ENCODE results near the gene TNXB. TPM values are rescaled to one million over a fixed set of nuclear protein-coding genes. Genes with fewer than 3 reads are reported as not detected.

Gene TNXB
- 10 to 100 TPM in 1 of 2 donors, 1 to 10 TPM in 1; 7.3 to 20.1 TPM for total RNA-seq

- DNase-seq: no peak
- peaks cover 8% of the 10 kb centered on the region for H3K4me1 ChIP-seq
- intact Hi-C loops (cut with DNase I): no loop called here
- H3K4me3 ChIP-seq: peak within 1 kb of the TSS; percentile 15
- H3K9ac ChIP-seq (ENCODE audit: low read depth in 2 of 2, low read length in 2 of 2): peak within 1 kb of the TSS; percentile 43 to 61
- peak within 1 kb of the TSS; percentile 37 for H3K27ac ChIP-seq
- H3K27me3 ChIP-seq: no peaks in the 10 kb centered on the region
- no peaks in the 10 kb centered on the region for H3K9me3 ChIP-seq
- TF ChIP-seq CTCF (IDR thresholded peaks at IDR 0.05): no peak
- no peaks in the 10 kb centered on the region for H3K36me3 ChIP-seq
Observed at GRCh38 chr6:32109114-32109764, at the start of gene TNXB. TSS of gene TNXB (minus strand) at chr6:32109338. CDS start at chr6:32098198, 11,140 bp downstream.

DNA sequence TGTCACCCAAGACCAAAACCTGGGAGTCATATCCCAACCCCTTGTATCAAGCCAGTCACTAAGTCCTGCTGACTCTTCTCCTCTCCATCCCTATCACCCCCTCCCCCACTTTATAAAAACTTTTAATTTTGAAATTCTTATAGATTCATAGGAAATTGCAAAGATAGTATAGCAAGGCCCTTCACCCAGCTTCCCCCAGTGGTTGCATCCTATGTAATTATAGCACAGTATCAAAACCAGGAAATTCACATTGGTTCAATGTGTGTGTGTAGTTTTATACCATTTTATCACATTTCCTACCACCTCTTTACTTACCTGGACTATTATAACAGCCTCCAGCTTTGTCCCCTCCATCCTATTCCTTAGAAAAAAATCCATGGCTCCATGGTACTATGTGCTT, 48.9 kb upstream of the TNXB start:
- H3K36me3 ChIP-seq: no peaks in the 10 kb centered on the region
- no peak overlapping the region for H3K4me3 ChIP-seq
- peaks cover 4% of the 10 kb centered on the region for H3K4me1 ChIP-seq
- no peaks in the 10 kb centered on the region for H3K9me3 ChIP-seq
- TF ChIP-seq CTCF (IDR thresholded peaks at IDR 0.05): no peak
- intact Hi-C loops (cut with DNase I): loop anchor here (5.0 kb wide), 1 partner anchor 41 kb away; no protein-coding TSS in a partner anchor
- no peaks in the 10 kb centered on the region for H3K27me3 ChIP-seq
- H3K27ac ChIP-seq: no peak overlapping the region
- H3K9ac ChIP-seq (ENCODE audit: low read depth in 2 of 2, low read length in 2 of 2): no peak overlapping the region
- no peak for DNase-seq

DNA sequence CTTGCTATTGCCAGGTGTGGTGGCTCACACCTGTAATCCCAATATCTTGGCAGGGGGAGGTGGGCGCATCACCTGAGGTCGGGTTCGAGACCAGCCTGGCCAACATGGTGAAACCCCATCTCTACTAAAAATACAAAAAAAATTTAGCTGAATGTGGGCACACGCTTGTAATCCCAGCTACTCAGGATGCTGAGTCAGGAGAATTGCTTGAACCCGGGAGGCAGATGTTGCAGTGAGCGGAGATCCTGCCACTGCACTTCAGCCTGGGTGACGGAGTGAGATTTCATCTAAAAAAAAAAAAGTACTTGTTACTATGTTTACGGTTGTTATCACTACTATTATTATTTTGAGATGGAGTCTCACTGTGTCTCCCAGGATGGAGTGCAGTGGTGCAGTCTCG, 47.8 kb upstream of the TNXB start:
- H3K27me3 ChIP-seq: no peaks in the 10 kb centered on the region
- no peak overlapping the region for H3K4me3 ChIP-seq
- no peak for DNase-seq
- H3K9ac ChIP-seq (ENCODE audit: low read depth in 2 of 2, low read length in 2 of 2): no peak overlapping the region
- H3K4me1 ChIP-seq: peaks cover 4% of the 10 kb centered on the region
- no peak for TF ChIP-seq CTCF (IDR thresholded peaks at IDR 0.05)
- H3K36me3 ChIP-seq: no peaks in the 10 kb centered on the region
- no peaks in the 10 kb centered on the region for H3K9me3 ChIP-seq
- no peak overlapping the region for H3K27ac ChIP-seq
- intact Hi-C loops (cut with DNase I): loop anchor here (5.0 kb wide), 1 partner anchor 40 kb away; no protein-coding TSS in a partner anchor

DNA sequence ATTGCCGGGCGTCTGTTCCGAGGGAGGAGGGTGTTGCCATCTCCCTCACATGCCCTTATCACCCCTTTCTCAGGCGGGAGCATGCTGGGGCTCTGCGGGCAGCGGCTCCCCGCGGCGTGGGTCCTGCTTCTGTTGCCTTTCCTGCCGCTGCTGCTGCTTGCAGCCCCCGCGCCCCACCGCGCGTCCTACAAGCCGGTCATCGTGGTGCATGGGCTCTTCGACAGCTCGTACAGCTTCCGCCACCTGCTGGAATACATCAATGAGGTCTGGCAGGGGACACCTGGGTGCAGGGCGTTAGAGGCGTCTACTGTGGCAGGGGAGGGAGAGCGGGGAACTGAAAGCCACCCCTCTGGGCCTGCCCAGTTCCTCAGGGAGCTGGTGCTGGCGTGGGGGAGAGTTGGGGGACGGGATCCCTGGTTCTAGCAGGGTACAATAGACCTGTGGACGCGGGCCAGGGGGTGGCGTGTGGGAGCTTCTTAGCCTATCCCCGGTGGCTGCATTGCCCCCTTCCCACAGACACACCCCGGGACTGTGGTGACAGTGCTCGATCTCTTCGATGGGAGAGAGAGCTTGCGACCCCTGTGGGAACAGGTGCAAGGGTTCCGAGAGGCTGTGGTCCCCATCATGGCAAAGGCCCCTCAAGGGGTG, 45.5 kb upstream of the TNXB start:
- peak; percentile 84 for DNase-seq
- H3K36me3 ChIP-seq: no peaks in the 10 kb centered on the region
- H3K4me1 ChIP-seq: peaks cover 4% of the 10 kb centered on the region
- no peaks in the 10 kb centered on the region for H3K27me3 ChIP-seq
- H3K9ac ChIP-seq (ENCODE audit: low read depth in 2 of 2, low read length in 2 of 2): peak overlapping the region; percentile 68 to 98
- H3K9me3 ChIP-seq: no peaks in the 10 kb centered on the region
- TF ChIP-seq CTCF (IDR thresholded peaks at IDR 0.05): peak; percentile 44
- H3K27ac ChIP-seq: peak overlapping the region; percentile 68
- intact Hi-C loops (cut with DNase I): loop anchor here (5.0 kb wide), 1 partner anchor 37 kb away; no protein-coding TSS in a partner anchor
- H3K4me3 ChIP-seq: peak overlapping the region; percentile 60

DNA sequence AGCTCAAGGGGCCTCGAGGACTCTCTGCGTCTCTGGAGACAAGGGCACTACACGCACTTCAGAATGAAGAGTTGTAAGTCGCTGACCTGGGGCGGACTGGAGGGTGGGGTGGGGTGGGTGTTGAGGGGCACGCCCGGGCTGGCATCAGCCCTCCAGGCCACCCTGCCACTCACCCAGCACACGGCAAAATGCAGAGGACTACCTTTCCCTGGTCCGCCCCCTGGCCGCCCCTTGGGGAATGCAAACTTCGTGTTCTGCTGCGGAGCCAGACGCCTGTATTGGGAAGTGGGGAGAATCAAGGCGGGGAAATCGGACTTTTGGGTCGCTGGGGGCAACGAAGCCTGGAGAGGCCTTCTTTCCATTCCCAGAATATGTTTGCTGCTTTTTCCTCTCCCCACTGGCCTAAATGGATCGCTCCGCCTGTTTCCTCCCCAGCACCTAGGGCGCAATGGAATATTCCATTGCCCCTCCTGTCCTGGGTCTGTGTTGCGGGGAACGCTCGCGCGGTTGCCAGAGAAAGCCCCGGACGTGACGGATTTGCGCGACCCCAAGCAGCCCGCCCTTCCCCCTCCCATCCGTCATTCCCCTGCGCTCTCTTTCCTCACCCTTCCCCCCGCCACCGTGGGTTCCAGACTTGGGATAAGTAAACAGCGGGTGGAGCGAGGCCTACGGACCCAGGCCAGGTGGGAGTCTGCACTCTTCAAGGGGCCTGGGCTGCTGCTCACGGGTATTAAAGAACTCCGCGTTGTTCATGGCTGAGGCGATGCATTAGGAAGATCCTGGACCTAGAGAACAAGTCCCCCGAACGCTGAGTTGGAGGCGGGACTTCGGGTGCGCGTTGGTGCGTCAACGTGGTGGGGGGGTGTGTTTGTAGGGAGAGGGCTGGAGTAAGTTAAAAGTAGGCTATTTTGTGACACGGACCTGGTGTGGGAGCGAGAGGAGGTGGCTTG, 44.7 kb upstream of the TNXB start, which contains the start of gene PPT2:
TSS of gene PPT2 (plus strand) at position 578 of the 950 bp plus-strand sequence. CDS start 454 bp downstream, outside the sequence.
- Histone ChIP-seq H3K4me3 (peak within 1 kb of the TSS; percentile 60), H3K27me3 (no peaks in the 10 kb centered on the region), H3K36me3 (no peaks in the 10 kb centered on the region), H3K4me1 (peaks cover 4% of the 10 kb centered on the region), H3K9ac (ENCODE audit: low read depth in 2 of 2, low read length in 2 of 2) (peak within 1 kb of the TSS; percentile 68 to 98), H3K9me3 (no peaks in the 10 kb centered on the region), H3K27ac (peak within 1 kb of the TSS; percentile 68)
- peak; percentile 84 for DNase-seq
- intact Hi-C loops (cut with DNase I): no loop called here
- TF ChIP-seq CTCF (IDR thresholded peaks at IDR 0.05): no peak

Data from colonic mucosa (tissue), 4 donors.